GM19035 (cell line): ENCODE measurements around the gene PCDHA4.
"Not testable (repeated sequence)": the region's sequence is repeated elsewhere in the genome, so short reads cannot be mapped to it uniquely, and the experiment has no call there.

Source experiments
- ATAC-seq: cut with Tn5 transposase; IDR thresholded peaks from one replicate; pipeline ENCODE4 v1.9.1; 2021; ENCODE audit not compliant: unreplicated experiment

PCDHA4 gene

DNA sequence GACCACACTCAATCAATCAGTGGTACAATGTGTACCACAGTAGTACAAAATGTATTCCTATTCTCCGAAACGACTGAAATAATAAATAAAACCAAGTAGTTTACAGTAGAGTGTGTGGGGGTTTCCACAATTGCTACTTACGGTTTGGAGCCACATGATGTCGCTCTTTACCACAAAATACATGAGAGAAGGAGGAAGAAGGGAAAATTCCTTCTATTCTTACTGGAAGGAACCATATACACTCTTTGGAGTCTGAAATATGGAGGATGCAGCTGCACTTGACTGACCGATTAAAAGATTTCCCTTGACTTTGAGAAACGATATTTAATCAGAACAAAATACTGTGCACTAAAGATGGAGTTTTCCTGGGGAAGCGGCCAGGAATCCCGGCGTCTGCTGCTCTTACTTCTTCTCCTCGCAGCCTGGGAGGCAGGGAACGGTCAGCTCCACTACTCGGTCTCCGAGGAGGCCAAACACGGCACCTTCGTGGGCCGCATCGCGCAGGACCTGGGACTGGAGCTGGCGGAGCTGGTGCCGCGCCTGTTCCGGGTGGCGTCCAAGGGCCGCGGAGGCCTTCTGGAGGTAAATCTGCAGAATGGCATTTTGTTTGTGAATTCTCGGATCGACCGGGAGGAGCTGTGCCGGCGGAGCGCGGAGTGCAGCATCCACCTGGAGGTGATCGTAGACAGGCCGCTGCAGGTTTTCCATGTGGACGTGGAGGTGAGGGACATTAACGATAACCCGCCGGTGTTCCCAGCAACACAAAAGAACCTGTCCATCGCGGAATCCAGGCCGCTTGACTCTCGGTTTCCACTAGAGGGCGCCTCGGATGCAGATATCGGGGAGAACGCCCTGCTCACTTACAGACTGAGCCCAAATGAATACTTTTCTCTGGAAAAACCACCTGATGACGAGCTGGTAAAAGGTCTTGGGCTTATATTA lies at the start of gene PCDHA4:
PCDHA4 (plus strand) TSS at position 235 of the 942 bp plus-strand sequence.
- ATAC-seq: no peak

DNA sequence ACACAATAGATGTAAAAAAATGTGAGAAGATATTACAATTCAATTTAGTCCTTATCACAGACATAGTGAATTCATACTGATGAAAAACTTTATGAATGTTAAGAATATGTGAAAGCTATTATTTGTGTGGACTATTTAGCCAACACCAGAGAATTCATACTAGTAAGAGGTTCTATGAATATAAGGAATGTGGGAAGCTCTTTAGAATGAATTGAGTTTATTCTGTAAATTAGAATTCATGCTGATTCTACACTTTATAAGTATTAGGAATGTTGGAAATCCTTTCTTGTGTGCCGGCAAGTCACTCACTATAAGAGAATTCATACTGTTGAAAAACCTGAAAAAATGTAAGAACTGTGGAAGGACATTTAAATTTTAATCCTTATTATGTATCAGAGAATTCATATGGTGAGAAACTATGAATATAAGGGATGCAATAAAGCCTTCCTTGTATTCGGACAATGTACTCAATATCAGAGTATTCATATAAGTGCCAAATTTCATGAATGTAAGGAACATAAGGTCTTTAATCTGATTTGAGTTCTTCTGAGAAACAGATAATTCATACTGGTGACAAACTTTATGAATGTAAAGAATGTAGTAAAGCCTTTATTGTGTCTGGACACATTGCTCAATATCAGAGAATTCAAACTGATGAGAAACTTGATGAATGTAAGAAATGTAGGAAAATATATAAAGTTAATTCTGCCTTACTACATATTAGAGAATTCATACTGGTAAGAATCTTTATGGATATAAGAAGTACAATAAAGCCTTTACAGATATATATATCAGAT lies 42.5 kb upstream of the PCDHA4 start:
- no peak for ATAC-seq

DNA sequence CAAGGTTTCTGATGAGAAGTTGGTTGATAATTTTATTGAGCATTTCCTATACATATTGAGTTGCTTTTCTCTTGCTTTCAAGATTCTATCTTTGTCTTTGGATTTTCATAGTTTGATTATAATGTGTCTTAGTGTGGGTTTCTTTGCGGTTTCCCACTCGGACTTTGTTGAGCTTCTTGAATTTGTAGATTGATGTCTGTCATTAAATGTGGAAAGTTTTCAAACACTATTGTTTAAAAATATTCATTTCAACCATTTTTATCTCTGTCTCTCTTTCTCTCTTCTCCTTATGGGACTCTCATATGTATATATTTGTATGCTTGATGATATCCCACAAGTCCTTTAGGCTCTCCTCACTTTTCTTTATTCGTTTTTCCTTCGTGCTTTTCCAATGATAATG lies 39.4 kb upstream of the PCDHA4 start:
- ATAC-seq: no peak

DNA sequence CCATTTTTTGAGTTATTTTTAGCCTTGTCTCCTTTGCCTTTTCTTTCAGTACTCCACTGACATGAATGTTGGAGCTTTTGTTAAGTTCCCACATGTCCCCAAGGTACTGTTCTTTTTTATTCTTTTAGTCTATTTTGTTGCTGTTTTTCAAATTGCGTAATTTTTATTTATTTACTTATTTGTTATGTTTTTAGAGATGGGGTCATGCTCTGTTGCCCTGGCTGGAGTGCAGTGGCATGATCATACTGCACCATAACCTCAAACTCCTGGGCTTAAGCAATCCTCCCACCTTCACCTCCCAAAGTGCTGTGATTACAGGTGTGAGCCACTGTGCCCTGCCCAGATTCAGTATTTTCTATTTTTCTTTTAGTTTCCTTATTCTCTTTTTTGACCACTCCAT lies 26.4 kb upstream of the PCDHA4 start:
- no peak for ATAC-seq

DNA sequence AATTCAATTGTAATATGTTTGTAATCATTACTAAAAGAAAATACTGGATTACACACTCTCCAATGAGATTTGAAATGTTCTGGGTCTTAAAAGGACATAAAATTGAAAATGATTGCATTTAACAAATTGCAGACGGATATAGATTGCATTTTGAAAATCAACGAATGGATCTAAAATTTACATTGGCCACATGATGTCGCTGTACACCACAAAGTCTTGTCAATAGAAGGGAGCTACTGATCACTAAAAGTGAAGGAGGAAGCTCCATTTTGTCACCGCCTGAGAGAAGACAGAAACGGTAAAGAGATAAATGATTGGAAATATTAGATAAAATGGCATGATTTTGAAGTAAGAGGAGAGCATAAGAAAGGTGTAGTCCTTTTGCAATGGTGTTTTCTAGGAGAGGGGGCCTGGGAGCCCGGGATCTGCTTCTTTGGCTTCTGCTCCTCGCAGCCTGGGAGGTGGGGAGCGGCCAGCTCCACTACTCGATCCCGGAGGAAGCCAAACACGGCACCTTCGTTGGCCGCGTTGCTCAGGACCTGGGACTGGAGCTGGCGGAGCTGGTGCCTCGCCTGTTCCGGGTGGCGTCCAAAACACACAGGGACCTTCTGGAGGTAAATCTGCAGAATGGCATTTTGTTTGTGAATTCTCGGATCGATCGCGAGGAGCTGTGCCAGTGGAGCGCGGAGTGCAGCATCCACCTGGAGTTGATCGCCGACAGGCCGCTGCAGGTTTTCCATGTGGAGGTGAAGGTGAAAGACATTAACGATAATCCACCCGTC lies 20.8 kb upstream of the PCDHA4 start, which contains the start of gene PCDHA1:
PCDHA1 (plus strand) TSS at position 236 of the 782 bp plus-strand sequence.
- no peak for ATAC-seq

DNA sequence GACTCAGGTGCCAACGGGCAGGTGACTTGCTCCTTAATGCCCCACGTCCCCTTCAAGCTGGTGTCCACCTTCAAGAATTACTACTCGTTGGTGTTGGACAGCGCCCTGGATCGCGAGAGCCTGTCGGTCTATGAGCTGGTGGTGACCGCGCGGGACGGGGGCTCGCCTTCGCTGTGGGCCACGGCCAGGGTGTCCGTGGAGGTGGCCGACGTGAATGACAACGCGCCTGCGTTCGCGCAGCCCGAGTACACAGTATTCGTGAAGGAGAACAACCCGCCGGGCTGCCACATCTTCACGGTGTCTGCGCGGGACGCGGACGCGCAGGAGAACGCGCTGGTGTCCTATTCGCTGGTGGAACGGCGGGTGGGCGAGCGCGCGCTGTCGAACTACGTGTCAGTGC lies 19.4 kb upstream of the PCDHA4 start:
- ATAC-seq: not testable (repeated sequence)

DNA sequence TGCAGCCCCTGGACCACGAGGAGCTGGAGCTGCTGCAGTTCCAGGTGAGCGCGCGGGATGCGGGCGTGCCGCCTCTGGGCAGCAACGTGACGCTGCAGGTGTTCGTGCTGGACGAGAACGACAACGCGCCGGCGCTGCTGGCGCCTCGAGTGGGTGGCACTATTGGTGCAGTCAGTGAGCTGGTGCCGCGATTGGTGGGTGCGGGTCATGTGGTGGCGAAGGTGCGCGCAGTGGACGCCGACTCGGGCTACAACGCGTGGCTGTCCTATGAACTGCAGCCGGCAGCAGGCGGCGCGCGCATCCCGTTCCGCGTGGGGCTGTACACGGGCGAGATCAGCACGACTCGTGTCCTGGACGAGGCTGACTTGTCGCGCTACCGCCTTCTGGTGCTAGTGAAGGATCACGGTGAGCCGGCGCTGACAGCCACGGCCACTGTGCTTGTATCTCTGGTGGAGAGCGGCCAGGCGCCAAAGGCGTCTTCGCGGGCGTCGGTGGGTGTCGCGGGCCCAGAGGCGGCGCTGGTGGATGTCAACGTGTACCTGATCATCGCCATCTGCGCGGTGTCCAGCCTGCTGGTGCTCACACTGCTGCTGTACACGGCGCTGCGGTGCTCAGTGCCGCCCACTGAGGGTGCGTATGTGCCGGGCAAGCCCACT lies 18.9 kb upstream of the PCDHA4 start:
- not testable (repeated sequence) for ATAC-seq

DNA sequence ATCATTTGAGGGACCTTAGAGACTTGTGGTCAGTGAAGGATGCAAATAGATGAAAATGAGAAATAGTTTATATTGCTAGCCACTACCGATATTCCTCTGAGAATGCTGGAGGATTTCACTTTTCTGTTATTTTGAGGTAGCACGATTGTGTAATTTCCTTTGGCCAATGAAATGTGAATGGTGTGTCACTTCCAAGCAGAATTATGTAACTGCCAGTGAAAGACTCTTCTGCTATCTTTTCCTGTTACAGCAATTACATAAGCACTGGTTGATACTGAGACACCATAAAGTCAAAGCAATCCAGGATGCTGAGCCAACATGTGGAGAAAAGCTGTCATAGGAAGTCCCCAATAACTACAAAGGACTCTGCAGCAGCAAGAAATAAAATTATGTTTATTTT lies 15.8 kb upstream of the PCDHA4 start:
- no peak for ATAC-seq

DNA sequence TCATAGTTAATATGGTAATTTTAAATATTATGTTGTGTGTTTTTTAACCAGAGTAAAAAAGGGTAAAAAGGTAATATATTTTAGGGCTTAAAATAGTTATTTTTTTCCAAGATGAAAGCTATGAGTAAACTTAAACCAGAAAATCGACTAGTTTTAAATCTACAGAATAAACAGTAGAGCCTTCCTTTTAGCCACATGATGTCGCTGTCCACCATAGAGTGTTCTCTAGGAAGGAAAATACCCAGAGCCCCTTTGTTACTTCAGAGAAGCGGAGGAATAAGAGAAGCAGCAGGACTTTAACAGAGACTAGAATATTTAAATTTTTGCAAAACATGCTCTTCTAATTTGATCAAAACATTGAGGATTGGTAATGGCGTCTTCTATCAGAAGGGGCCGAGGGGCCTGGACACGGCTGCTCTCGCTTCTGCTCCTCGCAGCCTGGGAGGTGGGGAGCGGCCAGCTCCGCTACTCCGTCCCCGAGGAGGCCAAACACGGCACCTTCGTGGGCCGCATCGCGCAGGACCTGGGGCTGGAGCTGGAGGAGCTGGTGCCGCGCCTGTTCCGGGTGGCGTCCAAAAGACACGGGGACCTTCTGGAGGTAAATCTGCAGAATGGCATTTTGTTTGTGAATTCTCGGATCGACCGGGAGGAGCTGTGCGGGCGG lies 12.1 kb upstream of the PCDHA4 start, which contains the start of gene PCDHA2:
PCDHA2 (plus strand) TSS at position 258 of the 664 bp plus-strand sequence.
- no peak for ATAC-seq

DNA sequence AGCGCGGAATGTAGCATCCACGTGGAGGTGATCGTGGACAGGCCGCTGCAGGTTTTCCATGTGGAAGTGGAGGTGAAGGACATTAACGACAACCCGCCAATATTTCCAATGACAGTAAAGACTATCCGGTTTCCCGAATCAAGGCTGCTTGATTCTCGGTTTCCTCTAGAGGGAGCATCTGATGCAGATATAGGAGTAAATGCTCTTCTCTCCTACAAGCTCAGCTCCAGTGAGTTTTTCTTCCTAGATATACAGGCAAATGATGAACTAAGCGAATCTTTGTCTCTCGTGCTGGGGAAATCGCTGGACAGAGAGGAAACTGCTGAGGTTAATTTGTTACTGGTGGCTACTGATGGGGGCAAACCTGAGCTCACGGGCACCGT lies 11.6 kb upstream of the PCDHA4 start:
- no peak for ATAC-seq

DNA sequence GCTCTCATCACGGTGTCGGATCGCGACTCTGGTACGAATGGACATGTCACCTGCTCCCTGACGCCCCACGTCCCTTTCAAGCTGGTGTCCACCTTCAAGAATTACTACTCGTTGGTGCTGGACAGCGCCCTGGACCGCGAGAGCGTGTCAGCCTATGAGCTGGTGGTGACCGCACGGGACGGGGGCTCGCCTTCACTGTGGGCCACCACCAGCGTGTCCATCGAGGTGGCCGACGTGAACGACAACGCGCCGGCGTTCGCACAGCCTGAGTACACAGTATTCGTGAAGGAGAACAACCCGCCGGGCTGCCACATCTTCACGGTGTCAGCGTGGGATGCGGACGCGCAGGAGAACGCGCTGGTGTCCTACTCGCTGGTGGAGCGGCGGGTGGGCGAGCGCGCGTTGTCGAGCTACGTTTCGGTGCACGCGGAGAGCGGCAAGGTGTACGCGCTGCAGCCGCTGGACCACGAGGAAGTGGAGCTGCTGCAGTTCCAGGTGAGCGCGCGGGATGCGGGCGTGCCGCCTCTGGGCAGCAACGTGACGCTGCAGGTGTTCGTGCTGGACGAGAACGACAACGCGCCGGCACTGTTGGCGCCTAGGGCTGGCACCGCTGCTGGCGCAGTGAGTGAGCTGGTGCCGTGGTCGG lies 10.7 kb upstream of the PCDHA4 start:
- not testable (repeated sequence) for ATAC-seq

DNA sequence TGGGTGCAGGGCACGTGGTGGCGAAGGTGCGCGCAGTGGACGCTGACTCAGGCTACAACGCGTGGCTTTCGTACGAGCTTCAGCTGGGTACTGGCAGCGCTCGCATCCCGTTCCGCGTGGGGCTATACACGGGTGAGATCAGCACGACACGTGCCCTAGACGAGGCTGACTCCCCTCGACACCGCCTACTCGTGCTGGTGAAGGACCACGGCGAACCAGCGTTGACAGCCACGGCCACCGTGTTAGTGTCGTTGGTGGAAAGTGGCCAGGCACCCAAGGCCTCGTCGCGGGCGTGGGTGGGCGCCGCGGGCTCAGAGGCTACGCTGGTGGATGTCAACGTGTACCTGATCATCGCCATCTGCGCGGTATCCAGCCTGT lies 10.2 kb upstream of the PCDHA4 start:
- ATAC-seq: no peak

DNA sequence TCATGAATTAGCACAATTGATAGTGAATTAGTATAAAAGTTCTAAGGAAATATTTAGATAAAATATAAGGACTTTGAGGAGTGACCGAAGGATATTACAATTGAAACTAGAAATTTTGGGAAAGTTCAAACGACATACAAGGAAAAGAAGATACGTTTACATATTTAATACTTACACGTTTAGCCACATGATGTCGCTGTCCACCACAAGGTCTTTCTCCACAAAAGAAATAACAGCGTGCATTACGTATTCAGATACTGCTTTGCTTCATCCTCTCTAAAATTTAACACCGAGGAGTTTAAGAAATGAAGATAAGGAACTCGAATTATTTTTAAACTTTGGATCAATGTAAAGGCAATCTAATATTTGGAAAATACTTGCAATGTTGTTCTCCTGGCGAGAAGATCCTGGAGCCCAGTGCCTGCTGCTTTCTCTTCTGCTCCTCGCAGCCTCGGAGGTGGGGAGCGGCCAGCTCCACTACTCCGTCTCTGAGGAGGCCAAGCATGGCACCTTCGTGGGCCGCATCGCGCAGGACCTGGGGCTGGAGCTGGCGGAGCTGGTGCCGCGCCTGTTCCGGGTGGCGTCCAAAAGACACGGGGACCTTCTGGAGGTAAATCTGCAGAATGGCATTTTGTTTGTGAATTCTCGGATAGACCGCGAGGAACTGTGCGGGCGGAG lies 5.9 kb upstream of the PCDHA4 start, which contains the start of gene PCDHA3:
PCDHA3 (plus strand) TSS at position 242 of the 678 bp plus-strand sequence.
- ATAC-seq: no peak

DNA sequence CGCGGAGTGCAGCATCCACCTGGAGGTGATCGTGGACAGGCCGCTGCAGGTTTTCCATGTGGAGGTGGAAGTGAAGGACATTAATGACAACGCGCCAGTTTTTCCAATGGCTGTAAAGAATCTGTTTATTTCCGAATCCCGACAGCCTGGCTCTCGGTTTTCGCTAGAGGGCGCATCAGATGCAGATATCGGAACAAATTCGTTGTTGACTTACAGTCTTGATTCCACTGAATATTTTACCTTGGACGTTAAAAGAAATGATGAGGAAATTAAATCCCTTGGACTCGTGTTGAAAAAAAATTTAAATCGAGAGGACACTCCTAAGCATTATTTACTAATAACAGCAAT lies 5.4 kb upstream of the PCDHA4 start:
- no peak for ATAC-seq

DNA sequence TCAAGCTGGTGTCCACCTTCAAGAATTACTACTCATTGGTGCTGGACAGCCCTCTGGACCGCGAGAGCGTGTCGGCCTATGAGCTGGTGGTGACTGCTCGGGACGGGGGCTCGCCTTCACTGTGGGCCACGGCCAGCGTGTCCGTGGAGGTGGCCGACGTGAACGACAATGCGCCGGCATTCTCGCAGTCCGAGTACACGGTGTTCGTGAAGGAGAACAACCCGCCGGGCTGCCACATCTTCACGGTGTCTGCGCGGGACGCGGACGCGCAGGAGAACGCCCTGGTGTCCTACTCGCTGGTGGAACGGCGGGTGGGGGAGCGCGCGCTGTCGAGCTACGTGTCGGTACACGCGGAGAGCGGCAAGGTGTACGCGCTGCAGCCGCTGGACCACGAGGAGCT lies 4.5 kb upstream of the PCDHA4 start:
- not testable (repeated sequence) for ATAC-seq

DNA sequence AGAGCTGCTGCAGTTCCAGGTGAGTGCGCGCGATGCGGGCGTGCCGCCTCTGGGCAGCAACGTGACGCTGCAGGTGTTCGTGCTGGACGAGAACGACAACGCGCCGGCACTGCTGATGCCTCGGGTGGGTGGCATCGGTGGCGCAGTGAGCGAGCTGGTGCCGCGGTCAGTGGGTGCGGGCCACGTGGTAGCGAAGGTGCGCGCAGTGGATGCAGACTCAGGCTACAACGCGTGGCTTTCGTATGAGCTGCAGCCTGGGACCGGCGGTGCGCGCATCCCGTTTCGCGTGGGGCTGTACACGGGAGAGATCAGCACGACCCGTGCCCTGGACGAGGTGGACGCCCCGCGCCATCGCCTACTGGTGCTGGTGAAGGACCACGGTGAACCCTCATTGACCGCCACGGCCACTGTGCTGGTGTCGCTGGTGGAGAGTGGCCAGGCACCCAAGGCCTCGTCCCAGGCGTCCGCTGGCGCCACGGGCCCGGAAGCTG lies 4.0 kb upstream of the PCDHA4 start:
- ATAC-seq: no peak

DNA sequence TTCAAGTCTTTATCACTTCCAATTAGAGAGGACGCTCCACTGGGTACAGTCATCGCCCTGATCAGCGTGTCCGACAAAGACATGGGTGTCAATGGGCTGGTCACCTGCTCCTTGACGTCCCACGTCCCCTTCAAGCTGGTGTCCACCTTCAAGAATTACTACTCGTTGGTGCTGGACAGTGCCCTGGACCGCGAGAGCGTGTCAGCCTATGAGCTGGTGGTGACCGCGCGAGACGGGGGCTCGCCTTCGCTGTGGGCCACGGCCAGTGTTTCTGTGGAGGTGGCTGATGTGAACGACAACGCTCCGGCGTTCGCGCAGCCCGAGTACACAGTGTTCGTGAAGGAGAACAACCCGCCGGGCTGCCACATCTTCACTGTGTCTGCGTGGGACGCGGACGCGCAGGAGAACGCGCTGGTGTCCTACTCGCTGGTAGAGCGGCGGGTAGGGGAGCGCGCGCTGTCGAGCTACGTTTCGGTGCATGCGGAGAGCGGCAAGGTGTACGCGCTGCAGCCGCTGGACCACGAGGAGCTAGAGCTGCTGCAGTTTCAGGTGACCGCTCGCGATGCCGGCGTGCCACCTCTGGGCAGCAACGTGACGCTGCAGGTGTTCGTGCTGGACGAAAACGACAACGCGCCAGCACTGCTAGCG lies 1.5 kb downstream of the PCDHA4 start:
- ATAC-seq: not testable (repeated sequence)

DNA sequence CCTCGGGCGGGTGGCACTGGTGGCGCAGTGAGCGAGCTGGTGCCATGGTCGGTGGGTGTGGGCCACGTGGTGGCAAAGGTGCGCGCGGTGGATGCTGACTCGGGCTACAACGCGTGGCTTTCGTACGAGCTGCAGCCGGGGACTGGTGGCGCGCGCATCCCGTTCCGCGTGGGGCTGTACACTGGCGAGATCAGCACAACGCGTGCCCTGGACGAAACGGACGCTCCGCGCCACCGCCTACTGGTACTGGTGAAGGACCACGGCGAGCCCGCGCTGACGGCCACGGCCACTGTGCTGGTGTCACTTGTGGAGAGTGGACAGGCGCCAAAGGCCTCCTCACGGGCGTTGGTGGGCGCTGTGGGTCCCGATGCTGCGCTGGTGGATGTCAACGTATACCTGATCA lies 2.0 kb downstream of the PCDHA4 start:
- no peak for ATAC-seq
